Fibroblast of skin of abdomen (primary cell): ENCODE data around the gene UACA.
"Not testable (repeated sequence)": the region's sequence is repeated elsewhere in the genome, so short reads cannot be mapped to it uniquely, and the experiment has no call there.

Experiments
- DNase-seq: peaks from one replicate; pipeline ENCODE4 v3.0.0-alpha.2; 2013

Gene UACA

DNA sequence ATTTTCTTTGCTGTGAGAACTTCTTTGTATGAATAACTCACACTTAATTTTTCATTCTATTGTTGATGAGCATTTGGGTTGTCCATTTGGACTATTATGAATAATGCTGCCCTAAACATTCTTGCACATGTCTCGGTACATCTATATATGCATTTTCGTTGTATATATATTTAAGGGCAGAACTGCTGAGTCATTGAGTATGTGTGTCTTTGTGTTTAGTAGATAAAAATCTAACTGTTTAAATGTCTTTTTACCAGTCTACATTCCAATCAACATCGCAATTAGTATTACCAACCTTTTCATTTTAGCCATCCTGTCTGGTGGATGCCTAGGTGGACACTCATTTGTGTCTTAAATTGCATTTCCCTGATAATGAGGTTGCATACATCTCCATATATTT is 144.4 kb downstream of the UACA start:
- DNase-seq = no peak

- DNase-seq = no peak
These were observed 145.5 kb downstream of the UACA start for GRCh38 chr15:70617911-70618287.

DNA sequence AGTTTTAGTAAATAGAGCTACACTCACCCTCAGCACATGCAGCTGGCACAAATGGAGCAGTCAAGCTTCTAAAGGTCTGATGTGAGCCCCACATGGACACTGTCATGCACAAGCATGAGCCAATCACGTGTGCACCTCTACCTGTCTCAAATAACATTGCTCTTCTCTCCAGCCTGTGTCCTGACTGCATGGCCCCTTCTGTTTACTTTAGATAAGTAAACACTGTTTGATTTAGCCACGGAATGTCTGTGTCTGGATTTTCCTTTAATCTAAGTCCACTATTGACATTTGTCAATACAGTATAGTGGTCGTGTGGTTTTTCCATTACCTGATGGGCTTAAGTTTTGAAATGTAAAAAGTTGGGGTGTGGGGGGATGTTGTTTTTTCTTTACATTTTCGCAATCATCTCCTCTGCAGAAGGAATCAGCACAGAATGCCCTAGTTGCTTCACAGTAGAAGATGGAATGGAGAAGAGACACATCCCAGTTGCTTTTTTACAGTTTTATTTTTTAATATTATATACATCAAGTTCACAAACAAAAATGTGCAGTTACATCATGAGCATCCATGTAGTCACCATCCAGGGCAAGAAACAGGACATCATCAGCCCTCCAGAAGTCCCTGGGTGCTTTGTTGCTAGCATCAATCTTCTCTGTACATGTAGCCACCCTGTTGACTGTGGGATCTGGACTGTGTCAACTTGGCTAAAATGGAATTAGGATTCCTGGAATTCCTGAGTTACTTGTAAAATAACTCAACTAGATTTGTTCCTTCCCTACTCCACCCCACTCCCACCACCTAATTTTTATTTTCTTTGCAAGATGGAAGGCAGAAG is 146.1 kb downstream of the UACA start:
- DNase-seq = peak; percentile 50

DNA sequence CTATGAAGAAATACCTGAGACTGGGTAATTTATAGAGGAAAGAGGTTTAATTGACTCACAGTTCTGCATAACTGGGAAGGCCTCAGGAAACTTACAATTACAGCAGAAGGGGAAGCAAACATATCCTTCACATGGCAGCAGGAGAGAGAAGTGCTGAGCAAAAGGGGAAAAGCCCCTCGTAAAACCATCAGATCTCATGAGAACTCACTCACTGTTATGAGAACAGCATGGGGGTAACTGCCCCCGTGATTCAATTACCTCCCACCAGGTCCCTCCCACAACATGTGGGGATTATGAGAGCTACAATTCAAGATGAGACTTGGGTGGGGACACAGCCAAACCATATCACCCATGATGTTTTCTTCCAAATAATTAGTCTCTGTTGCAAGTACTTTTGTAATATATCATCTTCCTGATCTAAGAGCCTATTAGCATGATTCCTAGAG is 147.0 kb downstream of the UACA start:
- not testable (repeated sequence) for DNase-seq

DNA sequence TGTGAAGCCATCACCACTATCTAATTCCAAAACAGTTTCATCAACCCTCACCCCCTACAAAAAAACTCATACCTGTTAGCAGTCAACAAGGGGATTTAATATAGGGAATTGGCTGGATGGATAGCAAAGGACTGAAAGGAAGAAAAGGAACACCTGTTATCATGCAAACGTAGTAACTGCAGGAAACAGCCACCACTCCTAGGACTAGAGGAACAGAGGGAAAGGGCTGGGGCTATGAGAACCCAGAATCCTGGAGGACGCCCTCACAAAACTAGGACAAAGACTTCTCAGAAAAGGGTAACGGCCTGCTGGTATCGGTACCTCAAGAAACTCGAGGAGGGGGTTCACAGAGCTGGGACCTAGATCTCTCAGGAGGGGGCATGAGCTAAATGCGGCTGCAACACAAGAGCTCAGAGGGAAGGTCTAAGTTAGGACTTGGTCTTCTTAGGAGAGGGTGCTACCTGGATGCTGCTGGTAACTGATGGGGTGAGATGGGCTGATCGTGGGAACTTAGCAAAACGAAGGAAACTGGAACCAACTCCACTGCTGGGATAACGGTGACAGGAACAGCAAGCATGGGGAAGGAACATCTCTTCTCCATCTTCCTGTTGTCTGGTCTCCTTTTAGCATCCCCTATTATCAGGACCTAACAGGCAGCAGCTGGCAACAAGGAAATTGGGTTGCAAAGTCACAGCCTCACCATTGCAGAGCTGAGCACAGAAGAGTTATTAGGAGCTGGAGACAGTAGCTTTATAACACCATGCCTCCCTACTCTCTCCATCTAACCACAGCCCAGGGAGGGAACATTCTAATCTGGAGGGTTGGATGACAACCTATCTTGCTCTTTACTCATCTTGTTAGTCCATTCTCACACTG is 147.7 kb downstream of the UACA start:
- DNase-seq = no peak

- no peak for DNase-seq
These were observed 149.1 kb downstream of the UACA start for GRCh38 chr15:70614221-70614620.

DNA sequence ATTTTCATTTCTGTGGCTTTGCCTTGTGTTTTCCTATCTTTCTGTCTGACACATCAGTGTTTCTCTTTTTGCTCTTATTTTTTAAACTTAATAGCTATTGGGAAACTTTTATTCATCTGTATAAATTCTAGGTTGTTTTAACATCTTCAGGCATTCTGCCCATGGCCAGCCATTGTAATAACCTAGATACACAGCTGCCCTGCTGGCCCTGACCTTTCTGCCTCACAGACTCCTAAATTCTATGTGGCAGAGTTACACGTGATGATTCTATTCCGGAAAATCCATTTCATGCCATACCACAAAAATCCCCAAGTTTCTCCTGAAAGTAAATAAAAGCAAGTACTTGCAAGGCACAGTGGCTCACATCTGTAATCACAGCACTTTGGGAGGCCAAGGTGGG is 150.1 kb downstream of the UACA start:
- DNase-seq = no peak

- DNase-seq = no peak
These were observed 152.1 kb downstream of the UACA start for GRCh38 chr15:70611286-70611685.

DNA sequence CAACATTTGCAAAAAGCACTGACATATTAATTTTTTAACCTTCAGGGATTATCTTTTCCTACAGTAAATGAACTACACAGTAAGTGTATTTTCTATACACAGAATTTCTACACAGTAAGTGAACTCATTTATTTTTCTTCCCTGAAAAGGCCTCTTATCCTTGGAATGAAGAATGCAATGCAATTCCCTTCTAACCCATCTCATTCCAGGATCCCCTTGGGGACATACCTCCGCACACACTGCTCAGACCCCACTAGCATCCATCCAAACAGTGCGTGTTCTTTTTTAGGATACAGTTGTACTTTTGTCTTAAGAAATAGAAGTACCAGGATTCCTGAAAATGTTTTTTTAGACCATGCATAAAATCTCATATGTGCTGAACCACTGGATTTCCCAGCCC is 152.8 kb downstream of the UACA start:
- no peak for DNase-seq

GRCh38 chr15:70609889-70610288 is 153.5 kb downstream of the UACA start:
- DNase-seq = no peak

DNA sequence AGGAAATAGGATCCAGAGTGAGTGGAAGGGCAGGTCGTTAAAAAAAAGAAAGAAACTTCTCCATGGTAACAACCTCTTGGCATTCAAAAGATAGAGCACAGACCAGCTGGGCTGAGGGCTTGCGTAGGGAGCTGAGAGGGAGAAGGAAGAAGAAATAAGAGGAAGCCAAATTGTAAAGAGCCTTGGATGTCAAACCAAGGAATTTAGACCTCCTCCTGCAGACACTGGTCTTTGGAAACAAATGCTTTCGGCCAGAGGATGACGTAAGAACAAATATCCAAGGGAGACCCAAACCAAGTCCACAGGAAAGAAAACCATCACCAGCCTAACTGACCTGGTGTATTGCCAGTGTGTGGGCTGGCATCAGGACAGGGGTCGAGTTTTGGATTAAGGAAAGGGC is 155.2 kb downstream of the UACA start:
- DNase-seq = peak; percentile 27

DNA sequence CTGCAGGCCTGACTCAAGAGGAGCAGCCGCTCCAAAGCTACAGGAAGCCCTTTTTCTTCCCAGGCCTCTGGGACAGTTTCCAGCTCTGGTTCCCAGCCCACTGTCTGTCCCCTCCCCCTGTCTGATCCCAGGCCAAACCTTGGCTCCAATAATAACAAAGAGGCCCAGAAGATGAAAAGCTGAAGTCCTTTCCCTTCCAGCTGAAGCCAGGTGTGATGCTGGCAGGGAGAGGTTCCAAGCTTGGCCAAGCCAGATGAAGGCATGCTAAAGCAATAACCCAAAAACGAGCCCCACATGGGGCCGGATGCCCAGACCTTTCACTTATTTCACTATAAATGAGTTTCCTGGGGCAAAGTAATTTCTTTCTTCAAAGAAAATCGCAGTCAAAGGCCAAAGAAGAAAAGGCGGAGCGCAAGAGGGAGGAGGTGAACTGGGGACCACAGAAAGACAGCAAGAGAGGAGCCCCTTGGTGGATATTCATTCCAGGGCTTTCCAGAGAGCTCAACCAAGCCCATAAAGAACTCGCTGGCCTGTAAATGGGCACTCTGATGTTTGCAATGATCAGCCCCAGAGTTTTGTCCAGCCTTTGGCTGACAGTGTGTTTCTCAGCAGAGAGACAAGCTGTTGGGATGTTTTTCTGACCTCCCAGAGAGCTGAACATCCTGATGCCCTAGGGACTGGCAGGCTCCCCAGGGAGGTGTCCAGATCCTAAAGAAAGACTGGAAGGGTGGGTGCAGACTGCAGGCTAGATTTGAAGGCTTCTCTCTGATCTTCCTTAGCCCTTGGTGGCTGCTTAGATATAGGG is 157.6 kb downstream of the UACA start:
- peak; percentile 85 for DNase-seq

DNA sequence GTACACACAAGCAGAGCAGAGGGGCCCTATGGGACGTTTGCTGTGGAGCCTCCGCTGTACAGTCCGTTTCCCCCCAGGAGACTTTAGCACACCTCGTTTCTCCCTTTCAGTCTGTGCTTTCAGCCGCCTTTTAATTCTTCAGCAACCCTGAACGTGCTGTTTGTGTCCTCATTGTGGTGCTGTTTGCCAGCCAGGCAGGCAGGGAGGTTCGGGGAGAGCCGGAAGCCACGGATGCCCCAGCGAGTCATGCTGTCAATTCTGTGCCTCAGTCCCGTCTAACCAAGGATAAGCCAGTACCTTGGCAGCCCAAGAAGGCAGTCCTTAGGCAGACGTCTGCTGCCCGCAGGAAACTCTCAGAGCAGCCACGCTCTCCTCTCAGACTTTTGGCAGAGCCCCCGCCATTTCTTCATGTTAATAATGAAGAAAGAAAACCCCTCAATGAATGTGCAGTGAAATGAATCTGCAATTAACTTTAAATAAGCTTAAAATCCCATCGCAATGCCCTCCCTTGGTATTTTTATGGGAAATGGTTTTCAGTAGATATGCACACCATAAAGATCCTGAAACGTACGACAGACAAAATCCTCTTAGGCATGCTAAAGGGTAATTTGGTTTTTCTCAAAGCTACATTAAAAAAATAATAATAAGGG is 158.6 kb downstream of the UACA start:
- no peak for DNase-seq
